ENCODE data around the gene SEMA4B.
A peak's percentile ranks its signal among the peaks of the same experiment; 100 is the strongest.
"Not testable (repeated sequence)": the region's sequence is repeated elsewhere in the genome, so short reads cannot be mapped to it uniquely, and the experiment has no call there.

The SEMA4B gene

GRCh38 chr15:90201130-90201943 is at the start of gene SEMA4B:
Gene SEMA4B, plus strand, starts transcription at chr15:90201330. Its CDS starts 249 bp downstream, at chr15:90201579.
- no peaks in the 10 kb centered on the region for H3K27me3 ChIP-seq (ENCODE audit: insufficient read depth, low read length)
- peak within 1 kb of the TSS; percentile 91 for H3K4me3 ChIP-seq (ENCODE audit: low read length)
- H3K4me1 ChIP-seq (ENCODE audit: insufficient read depth, low read length), result peaks cover 24% of the 10 kb centered on the region
- H3K9me3 ChIP-seq (ENCODE audit: low read length), result no peaks in the 10 kb centered on the region
- H2AFZ ChIP-seq (ENCODE audit: low read depth, low read length), result peak within 1 kb of the TSS; percentile 57
- H3K36me3 ChIP-seq (ENCODE audit: insufficient read depth, low read length), result peaks cover 2% of the 10 kb centered on the region

GRCh38 chr15:90151989-90152645 is 49.0 kb upstream of the SEMA4B start:
- no peaks in the 10 kb centered on the region for H3K27me3 ChIP-seq (ENCODE audit: insufficient read depth, low read length)
- H2AFZ ChIP-seq (ENCODE audit: low read depth, low read length), result peak overlapping the region; percentile 21
- H3K9me3 ChIP-seq (ENCODE audit: low read length), result no peaks in the 10 kb centered on the region
- peaks cover 7% of the 10 kb centered on the region for H3K4me1 ChIP-seq (ENCODE audit: insufficient read depth, low read length)
- H3K4me3 ChIP-seq (ENCODE audit: low read length), result no peak overlapping the region
- no peaks in the 10 kb centered on the region for H3K36me3 ChIP-seq (ENCODE audit: insufficient read depth, low read length)

DNA sequence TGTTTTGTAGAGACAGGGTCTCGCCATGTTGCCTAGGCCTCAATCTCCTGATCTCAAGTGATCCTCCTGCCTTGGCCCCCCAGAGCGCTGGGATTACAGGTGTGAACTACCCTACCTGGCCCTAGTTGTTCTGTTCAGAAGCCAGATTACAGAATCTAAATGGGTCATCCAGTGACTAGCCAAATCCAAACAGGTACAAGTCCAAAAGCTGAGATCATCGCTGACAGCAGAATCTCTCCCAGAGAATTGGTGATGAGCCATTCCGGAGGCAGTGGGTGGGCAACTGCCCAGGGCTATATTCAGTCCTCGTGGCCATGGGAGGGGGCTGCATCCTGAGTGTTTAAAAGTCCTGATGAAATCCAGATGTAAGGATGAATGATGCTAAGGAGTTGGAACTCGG is 47.5 kb upstream of the SEMA4B start:
- Histone ChIP-seq H3K9me3 (ENCODE audit: low read length) (no peaks in the 10 kb centered on the region), H3K4me1 (ENCODE audit: insufficient read depth, low read length) (peaks cover 11% of the 10 kb centered on the region), H3K4me3 (ENCODE audit: low read length) (no peak overlapping the region), H3K36me3 (ENCODE audit: insufficient read depth, low read length) (no peaks in the 10 kb centered on the region), H3K27me3 (ENCODE audit: insufficient read depth, low read length) (no peaks in the 10 kb centered on the region), H2AFZ (ENCODE audit: low read depth, low read length) (no peak overlapping the region)

DNA sequence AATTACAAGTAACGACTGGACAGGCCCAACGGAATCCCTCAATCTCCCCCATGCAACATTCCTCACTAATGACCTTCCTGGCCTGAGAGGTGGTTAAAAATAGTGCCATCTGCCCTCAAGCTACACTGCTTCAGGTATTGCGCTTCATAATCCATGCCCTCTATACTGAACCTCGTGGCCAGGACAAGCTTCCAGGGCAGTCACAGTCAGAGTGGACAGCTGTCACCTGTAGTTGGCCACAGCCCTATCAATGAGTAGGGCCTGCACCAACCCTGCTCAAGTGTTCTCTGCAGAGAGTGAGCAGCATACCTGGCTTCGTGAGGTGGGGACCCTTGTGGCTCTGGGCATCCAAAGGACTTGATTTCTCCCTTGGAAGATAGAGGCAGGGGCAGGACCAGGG is 46.9 kb upstream of the SEMA4B start:
- H2AFZ ChIP-seq (ENCODE audit: low read depth, low read length), result no peak overlapping the region
- H3K27me3 ChIP-seq (ENCODE audit: insufficient read depth, low read length), result no peaks in the 10 kb centered on the region
- no peak overlapping the region for H3K4me3 ChIP-seq (ENCODE audit: low read length)
- H3K4me1 ChIP-seq (ENCODE audit: insufficient read depth, low read length), result peaks cover 11% of the 10 kb centered on the region
- H3K36me3 ChIP-seq (ENCODE audit: insufficient read depth, low read length), result no peaks in the 10 kb centered on the region
- H3K9me3 ChIP-seq (ENCODE audit: low read length), result no peaks in the 10 kb centered on the region

GRCh38 chr15:90154861-90155626 is 46.1 kb upstream of the SEMA4B start:
- Histone ChIP-seq H3K9me3 (ENCODE audit: low read length) (no peaks in the 10 kb centered on the region), H3K4me3 (ENCODE audit: low read length) (no peak overlapping the region), H3K4me1 (ENCODE audit: insufficient read depth, low read length) (peaks cover 11% of the 10 kb centered on the region), H3K36me3 (ENCODE audit: insufficient read depth, low read length) (no peaks in the 10 kb centered on the region), H3K27me3 (ENCODE audit: insufficient read depth, low read length) (no peaks in the 10 kb centered on the region), H2AFZ (ENCODE audit: low read depth, low read length) (no peak overlapping the region)

DNA sequence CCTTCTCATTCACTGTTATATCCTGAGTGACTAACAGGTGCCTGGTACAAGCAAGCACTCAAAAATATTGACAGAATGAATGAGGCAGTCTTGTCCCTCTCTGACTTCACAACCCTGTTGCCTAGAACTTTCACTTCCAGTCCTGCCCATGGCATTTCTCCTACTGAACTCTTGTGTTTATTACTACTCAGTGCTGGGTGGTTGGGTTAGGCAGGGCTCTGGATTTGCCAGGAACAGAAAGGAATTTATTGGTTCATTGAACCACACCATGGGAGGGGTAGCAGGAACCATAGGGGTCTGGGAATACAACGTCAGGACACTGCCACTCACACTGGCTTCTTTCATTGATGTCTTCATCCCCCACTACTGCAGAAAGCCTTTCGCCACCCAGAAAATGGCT is 41.9 kb upstream of the SEMA4B start:
- no peaks in the 10 kb centered on the region for H3K9me3 ChIP-seq (ENCODE audit: low read length)
- peaks cover 2% of the 10 kb centered on the region for H3K27me3 ChIP-seq (ENCODE audit: insufficient read depth, low read length)
- H3K36me3 ChIP-seq (ENCODE audit: insufficient read depth, low read length), result no peaks in the 10 kb centered on the region
- H3K4me3 ChIP-seq (ENCODE audit: low read length), result no peak overlapping the region
- no peak overlapping the region for H2AFZ ChIP-seq (ENCODE audit: low read depth, low read length)
- H3K4me1 ChIP-seq (ENCODE audit: insufficient read depth, low read length), result peaks cover 3% of the 10 kb centered on the region

- Histone ChIP-seq H2AFZ (ENCODE audit: low read depth, low read length) (no peak overlapping the region), H3K9me3 (ENCODE audit: low read length) (no peaks in the 10 kb centered on the region), H3K36me3 (ENCODE audit: insufficient read depth, low read length) (no peaks in the 10 kb centered on the region), H3K4me3 (ENCODE audit: low read length) (no peak overlapping the region), H3K4me1 (ENCODE audit: insufficient read depth, low read length) (peaks cover 3% of the 10 kb centered on the region), H3K27me3 (ENCODE audit: insufficient read depth, low read length) (peaks cover 2% of the 10 kb centered on the region)
Measured at GRCh38 chr15:90160781-90161727, 40.1 kb upstream of the SEMA4B start.

DNA sequence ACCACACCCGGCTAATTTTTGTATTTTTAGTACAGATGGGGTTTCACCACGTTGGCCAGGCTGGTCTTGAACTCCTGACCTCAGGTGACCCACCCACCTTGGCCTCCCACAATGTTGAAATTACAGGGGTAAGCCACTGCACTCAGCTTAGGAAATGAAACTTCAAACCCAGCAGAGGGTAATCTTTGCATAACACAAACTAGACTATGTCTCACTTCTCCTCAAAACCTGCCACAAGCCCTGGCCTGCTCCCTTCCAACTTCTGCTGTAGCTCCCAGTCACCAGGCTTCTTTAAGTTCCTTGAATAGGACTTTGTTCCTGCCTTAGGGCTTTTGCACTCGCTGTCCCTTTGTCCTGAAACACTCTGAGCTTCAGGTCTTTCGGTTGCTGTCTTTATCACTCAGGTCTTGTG is 39.2 kb upstream of the SEMA4B start:
- Histone ChIP-seq H3K36me3 (ENCODE audit: insufficient read depth, low read length) (no peaks in the 10 kb centered on the region), H3K27me3 (ENCODE audit: insufficient read depth, low read length) (peaks cover 2% of the 10 kb centered on the region), H3K9me3 (ENCODE audit: low read length) (no peaks in the 10 kb centered on the region), H2AFZ (ENCODE audit: low read depth, low read length) (no peak overlapping the region), H3K4me3 (ENCODE audit: low read length) (no peak overlapping the region), H3K4me1 (ENCODE audit: insufficient read depth, low read length) (peaks cover 3% of the 10 kb centered on the region)

GRCh38 chr15:90162956-90163355 is 38.2 kb upstream of the SEMA4B start:
- no peak overlapping the region for H3K4me3 ChIP-seq (ENCODE audit: low read length)
- H3K9me3 ChIP-seq (ENCODE audit: low read length), result no peaks in the 10 kb centered on the region
- H3K4me1 ChIP-seq (ENCODE audit: insufficient read depth, low read length), result peaks cover 3% of the 10 kb centered on the region
- no peak overlapping the region for H2AFZ ChIP-seq (ENCODE audit: low read depth, low read length)
- peaks cover 2% of the 10 kb centered on the region for H3K27me3 ChIP-seq (ENCODE audit: insufficient read depth, low read length)
- no peaks in the 10 kb centered on the region for H3K36me3 ChIP-seq (ENCODE audit: insufficient read depth, low read length)

GRCh38 chr15:90164239-90164638 is 36.9 kb upstream of the SEMA4B start:
- not testable (repeated sequence) for H3K27me3 ChIP-seq (ENCODE audit: insufficient read depth, low read length); H3K4me3 ChIP-seq (ENCODE audit: low read length); H3K36me3 ChIP-seq (ENCODE audit: insufficient read depth, low read length); H2AFZ ChIP-seq (ENCODE audit: low read depth, low read length); H3K9me3 ChIP-seq (ENCODE audit: low read length); H3K4me1 ChIP-seq (ENCODE audit: insufficient read depth, low read length)

DNA sequence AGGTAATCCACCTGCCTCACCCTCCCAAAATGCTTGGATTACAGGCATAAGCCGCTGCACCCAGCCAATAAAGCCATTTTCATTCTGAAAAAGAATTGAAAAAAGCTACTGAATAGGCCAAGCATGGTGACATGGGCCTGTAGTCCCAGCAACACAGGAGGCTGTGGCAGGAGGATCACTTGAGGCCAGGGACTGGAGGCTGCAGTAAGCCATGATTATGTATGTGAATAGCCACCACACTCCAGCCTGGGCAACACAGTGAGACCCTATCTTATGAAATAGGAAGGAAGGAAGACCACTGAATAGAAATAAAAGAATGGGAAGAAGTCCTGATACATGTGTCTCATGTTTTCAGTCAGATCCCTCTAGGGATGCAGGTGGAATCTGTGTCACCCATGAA is 36.0 kb upstream of the SEMA4B start:
- peaks cover 2% of the 10 kb centered on the region for H3K27me3 ChIP-seq (ENCODE audit: insufficient read depth, low read length)
- no peak overlapping the region for H2AFZ ChIP-seq (ENCODE audit: low read depth, low read length)
- H3K4me3 ChIP-seq (ENCODE audit: low read length), result no peak overlapping the region

DNA sequence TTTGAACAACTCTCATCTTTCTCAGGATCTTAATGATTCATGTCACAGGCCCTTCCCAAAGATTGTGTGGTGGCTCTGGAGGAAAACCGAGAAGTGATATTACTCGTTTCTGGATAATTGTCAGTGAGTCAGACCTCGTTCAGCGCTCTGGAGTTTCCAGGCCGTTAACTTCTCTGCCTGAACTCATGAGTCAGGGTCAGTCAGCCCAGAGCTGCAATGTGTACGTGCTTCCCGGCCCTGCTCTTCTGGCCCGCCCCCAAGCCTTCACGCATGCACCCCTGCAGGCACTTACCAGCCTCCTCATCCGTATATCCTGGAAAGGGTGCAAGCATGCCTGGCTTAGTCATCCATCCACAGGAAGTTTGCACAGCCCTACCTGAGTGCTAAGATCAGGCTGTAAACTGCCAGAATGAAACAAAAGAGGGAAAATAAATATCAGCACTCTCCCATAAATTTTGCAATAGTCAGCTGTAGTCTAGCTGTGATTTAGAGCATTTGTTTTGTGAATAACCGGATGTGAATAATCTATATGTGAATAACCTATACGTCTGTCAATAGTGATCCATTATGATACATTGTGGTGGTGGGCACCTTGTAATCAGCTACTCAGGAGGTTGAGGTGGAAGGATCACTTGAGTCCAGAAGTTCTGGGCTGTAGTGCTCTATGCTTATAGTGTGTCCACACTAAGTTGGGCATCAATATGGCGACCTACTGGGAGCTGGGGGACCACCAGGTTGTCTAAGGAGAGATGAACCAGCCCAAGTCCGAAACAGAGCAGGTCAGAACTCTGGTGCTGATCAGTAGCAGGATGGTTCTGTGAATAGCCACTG is 35.3 kb upstream of the SEMA4B start:
- Histone ChIP-seq H3K36me3 (ENCODE audit: insufficient read depth, low read length) (no peaks in the 10 kb centered on the region), H3K4me1 (ENCODE audit: insufficient read depth, low read length) (no peaks in the 10 kb centered on the region), H2AFZ (ENCODE audit: low read depth, low read length) (no peak overlapping the region), H3K4me3 (ENCODE audit: low read length) (no peak overlapping the region), H3K27me3 (ENCODE audit: insufficient read depth, low read length) (peaks cover 2% of the 10 kb centered on the region), H3K9me3 (ENCODE audit: low read length) (no peaks in the 10 kb centered on the region)

More for the DNA sequence above, 36.0 kb upstream of the SEMA4B start:
- H3K4me1 ChIP-seq (ENCODE audit: insufficient read depth, low read length), result no peaks in the 10 kb centered on the region
- H3K36me3 ChIP-seq (ENCODE audit: insufficient read depth, low read length), result no peaks in the 10 kb centered on the region
- no peaks in the 10 kb centered on the region for H3K9me3 ChIP-seq (ENCODE audit: low read length)
